NT2/D1 (cell line): ENCODE measurements around the gene COQ2.

Experiments
- DNase-seq: peaks from one replicate; pipeline ENCODE4 v3.0.0-alpha.2; 2011; ENCODE audit warnings: low read depth, low spot score
- H3K27me3 ChIP-seq: 2 replicates; pipeline ENCODE4 v1.6.0; 2011; ENCODE audit warnings: mild to moderate bottlenecking; ENCODE audit not compliant: insufficient read length, insufficient read depth
- H3K36me3 ChIP-seq: 2 replicates; pipeline ENCODE4 v1.6.1; 2011; ENCODE audit warnings: mild to moderate bottlenecking, low read length, mixed read lengths; ENCODE audit not compliant: insufficient read depth, insufficient read length
- H3K4me1 ChIP-seq: 2 replicates; pipeline ENCODE4 v1.5.1; 2011; ENCODE audit not compliant: insufficient read depth, insufficient read length
- H3K4me3 ChIP-seq: 2 replicates; pipeline ENCODE4 v1.5.1; 2011; ENCODE audit warnings: low read depth; ENCODE audit not compliant: insufficient read length
- H3K9ac ChIP-seq: 2 replicates; pipeline ENCODE4 v1.6.0; 2011; ENCODE audit warnings: low read depth; ENCODE audit not compliant: insufficient read length
- H3K9me3 ChIP-seq: 2 replicates; pipeline ENCODE4 v1.5.1; 2011; ENCODE audit warnings: mild to moderate bottlenecking, low read length; ENCODE audit not compliant: insufficient read depth
- SUZ12 ChIP-seq: IDR thresholded peaks from 2 replicates; pipeline ENCODE4 v1.6.1; 2011; ENCODE audit not compliant: insufficient read length, insufficient read depth; ENCODE audit errors: extremely low read depth
- YY1 ChIP-seq: IDR thresholded peaks from 2 replicates; pipeline ENCODE4 v1.6.1; 2011; ENCODE audit not compliant: insufficient read length, insufficient read depth
- ZNF274 ChIP-seq: IDR thresholded peaks from 2 replicates; pipeline ENCODE4 v1.6.1; 2011; ENCODE audit warnings: mild to moderate bottlenecking, low read depth, low read length

COQ2 gene

DNA sequence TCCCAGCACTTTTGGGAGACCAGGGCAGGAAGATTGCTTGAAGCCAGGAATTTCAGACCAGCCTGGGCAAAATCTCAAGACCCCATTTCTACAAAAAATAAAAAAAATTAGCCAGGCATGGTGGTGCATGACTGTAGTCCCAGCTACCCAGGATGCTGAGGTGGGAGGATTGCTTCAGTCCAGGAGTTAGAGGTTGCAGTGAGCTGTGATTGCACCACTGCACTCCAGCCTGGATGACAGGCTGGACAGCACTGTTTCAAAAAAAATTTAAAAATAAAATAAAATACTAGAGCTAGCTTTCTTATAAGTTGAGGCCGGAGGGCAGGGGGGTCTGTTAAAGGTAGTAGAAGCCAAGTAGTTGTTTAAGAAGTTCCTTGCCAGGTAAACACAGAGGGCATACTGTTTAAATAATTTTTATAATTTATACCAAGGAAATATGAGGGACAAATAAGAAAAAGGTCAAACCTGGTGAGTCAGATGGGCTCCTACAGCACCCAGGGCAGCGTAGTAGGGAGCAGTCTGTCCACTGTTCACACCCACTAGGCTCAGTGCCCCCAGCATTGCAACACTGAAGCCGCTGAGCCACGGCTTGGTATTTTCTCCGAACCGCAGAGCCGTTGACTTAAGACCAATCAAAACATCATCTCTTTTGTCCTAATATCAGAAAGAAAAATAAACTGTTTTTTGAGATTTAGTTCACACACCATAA, 17.3 kb downstream of the COQ2 start:
- TF ChIP-seq YY1: no peak
- TF ChIP-seq ZNF274: no peak
- no peak for TF ChIP-seq SUZ12
- Histone ChIP-seq H3K4me3 (no peak overlapping the region), H3K9ac (no peak overlapping the region), H3K9me3 (no peaks in the 10 kb centered on the region), H3K4me1 (no peaks in the 10 kb centered on the region), H3K36me3 (peaks cover 38% of the 10 kb centered on the region), H3K27me3 (no peaks in the 10 kb centered on the region)
- DNase-seq: no peak

DNA sequence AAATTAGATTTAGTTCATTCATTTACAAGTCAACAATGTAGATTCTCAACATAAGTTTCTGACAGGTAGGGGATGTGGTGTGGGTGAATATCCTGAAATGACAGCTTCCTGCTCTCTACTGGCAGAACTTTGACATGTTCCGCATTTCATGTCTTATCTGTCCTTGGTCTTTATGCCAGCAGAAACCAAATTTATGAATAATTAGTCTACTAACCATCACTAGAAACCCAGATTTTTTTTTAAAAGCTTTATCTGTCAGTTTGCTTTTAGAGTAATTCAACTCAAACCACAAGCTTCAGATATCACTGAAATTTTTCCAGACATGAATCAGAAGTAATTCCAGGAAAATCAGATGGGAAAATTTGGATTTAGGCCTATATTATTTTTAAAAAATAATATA, 17.9 kb downstream of the COQ2 start:
- Histone ChIP-seq H3K4me3 (no peak overlapping the region), H3K9me3 (no peaks in the 10 kb centered on the region), H3K27me3 (no peaks in the 10 kb centered on the region), H3K4me1 (no peaks in the 10 kb centered on the region), H3K36me3 (peaks cover 34% of the 10 kb centered on the region), H3K9ac (no peak overlapping the region)
- TF ChIP-seq SUZ12 (no peak), ZNF274 (no peak), YY1 (no peak)
- DNase-seq: no peak

DNA sequence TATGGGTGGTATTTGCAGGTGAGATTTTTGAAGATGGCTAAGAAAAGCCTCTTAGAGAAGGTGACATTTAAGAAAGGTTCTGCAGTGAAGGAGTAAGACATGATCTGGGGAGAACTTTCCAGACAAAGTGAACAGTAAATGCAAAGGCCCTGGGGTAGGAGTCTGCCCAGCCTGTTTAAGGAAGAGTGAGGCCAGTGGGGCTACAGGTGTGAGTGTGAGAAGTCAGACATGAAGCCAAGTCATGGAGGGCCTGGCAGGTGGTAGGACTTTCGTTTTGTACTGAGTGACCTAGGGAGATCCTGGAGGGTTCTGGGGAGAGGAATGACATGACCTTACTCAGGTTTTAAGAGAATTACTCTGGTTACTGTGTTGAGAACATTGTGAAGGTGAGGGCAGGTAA, 21.5 kb downstream of the COQ2 start:
- no peaks in the 10 kb centered on the region for H3K4me1 ChIP-seq
- H3K9ac ChIP-seq: no peak overlapping the region
- peaks cover 20% of the 10 kb centered on the region for H3K36me3 ChIP-seq
- TF ChIP-seq SUZ12 (no peak), ZNF274 (no peak), YY1 (no peak)
- no peaks in the 10 kb centered on the region for H3K27me3 ChIP-seq
- DNase-seq: no peak
- H3K9me3 ChIP-seq: no peaks in the 10 kb centered on the region
- no peak overlapping the region for H3K4me3 ChIP-seq

- Histone ChIP-seq H3K4me3 (no peak overlapping the region), H3K9ac (no peak overlapping the region), H3K27me3 (no peaks in the 10 kb centered on the region), H3K4me1 (no peaks in the 10 kb centered on the region), H3K36me3 (peaks cover 17% of the 10 kb centered on the region), H3K9me3 (no peaks in the 10 kb centered on the region)
- no peak for DNase-seq
- TF ChIP-seq YY1: no peak
- no peak for TF ChIP-seq SUZ12
- no peak for TF ChIP-seq ZNF274
Observed at GRCh38 chr4:83262682-83263081, 21.9 kb downstream of the COQ2 start.

DNA sequence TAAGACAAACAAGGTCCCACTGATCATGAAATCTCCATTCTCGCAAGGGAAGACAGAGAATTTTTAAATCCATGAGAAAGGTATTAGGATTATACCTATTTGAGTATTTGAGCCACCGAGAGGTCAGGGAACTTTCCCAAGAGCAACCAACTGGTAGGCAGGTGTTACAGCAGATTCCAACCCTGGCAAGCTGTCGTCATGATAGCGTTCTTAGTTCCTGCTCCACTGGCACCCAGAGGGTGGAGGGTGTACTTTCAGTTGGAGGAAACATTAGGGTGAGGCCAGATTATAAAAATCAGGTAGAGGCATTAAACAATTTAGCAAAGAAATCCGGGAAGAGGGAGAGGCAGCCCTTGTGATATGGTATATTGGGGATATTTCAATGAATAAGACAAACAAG, 23.3 kb downstream of the COQ2 start:
- TF ChIP-seq YY1 (no peak), SUZ12 (no peak), ZNF274 (no peak)
- Histone ChIP-seq H3K9me3 (no peaks in the 10 kb centered on the region), H3K36me3 (peaks cover 14% of the 10 kb centered on the region), H3K27me3 (no peaks in the 10 kb centered on the region), H3K4me3 (no peak overlapping the region), H3K9ac (no peak overlapping the region), H3K4me1 (no peaks in the 10 kb centered on the region)
- DNase-seq: no peak

DNA sequence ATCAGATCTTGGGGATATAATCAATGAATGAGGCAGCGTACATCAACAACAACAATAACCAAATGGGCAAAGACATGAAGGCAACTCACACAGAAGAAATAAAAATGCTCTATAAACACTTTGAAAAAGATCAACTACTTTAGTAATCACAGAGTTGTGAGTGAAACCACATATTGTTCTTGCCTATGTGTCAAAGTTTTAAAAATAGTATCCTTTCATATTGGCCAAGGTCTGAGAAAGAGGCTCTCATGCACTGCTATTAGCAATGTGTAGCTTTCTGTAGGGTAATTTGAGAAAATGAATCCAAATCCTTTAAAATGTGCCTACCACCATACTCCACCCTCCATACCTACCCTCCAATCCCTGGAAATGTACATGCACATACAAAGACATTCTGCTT, 25.0 kb downstream of the COQ2 start:
- DNase-seq: no peak
- Histone ChIP-seq H3K27me3 (no peaks in the 10 kb centered on the region), H3K4me1 (no peaks in the 10 kb centered on the region), H3K9ac (no peak overlapping the region), H3K36me3 (peaks cover 14% of the 10 kb centered on the region), H3K9me3 (no peaks in the 10 kb centered on the region), H3K4me3 (no peak overlapping the region)
- TF ChIP-seq YY1: no peak
- no peak for TF ChIP-seq SUZ12
- TF ChIP-seq ZNF274: no peak

- Histone ChIP-seq H3K36me3 (peaks cover 7% of the 10 kb centered on the region), H3K9ac (no peak overlapping the region), H3K9me3 (no peaks in the 10 kb centered on the region), H3K4me3 (no peak overlapping the region), H3K27me3 (no peaks in the 10 kb centered on the region), H3K4me1 (no peaks in the 10 kb centered on the region)
- no peak for DNase-seq
- TF ChIP-seq SUZ12 (no peak), ZNF274 (no peak), YY1 (no peak)
Observed at GRCh38 chr4:83258461-83258860, 26.1 kb downstream of the COQ2 start.

DNA sequence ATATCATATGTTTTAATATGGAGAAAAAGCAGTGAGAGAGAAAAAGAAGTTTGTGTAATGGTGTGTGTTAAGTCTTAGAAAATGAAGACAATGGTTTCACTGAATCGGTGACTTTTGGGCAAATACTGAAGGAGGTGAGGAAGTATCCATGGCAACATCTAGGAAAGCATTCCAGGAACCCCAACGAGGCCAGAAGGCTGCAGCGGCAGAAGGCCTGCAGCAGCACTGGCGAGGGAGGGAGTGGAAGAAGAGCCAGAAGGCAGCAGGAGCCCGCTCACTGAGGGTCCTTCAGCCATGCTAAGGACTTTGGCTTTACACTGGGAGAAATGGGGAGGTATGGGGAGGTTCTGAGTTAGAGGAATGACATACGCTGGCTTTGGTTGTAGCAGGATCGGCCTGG, 26.8 kb downstream of the COQ2 start:
- Histone ChIP-seq H3K27me3 (no peaks in the 10 kb centered on the region), H3K4me1 (no peaks in the 10 kb centered on the region), H3K9ac (no peak overlapping the region), H3K4me3 (no peak overlapping the region), H3K36me3 (peaks cover 5% of the 10 kb centered on the region), H3K9me3 (no peaks in the 10 kb centered on the region)
- no peak for TF ChIP-seq ZNF274
- no peak for TF ChIP-seq YY1
- no peak for TF ChIP-seq SUZ12
- no peak for DNase-seq
